Medulla oblongata (tissue), 1 donor: ENCODE data around the gene UQCC3.
"Not testable (repeated sequence)": the region's sequence is repeated elsewhere in the genome, so short reads cannot be mapped to it uniquely, and the experiment has no call there.

ENCODE experiments used
- DNase-seq: peaks from one replicate; pipeline ENCODE4 v3.0.0-alpha.2; 2015; ENCODE audit errors: extremely low spot score

UQCC3 gene

DNA sequence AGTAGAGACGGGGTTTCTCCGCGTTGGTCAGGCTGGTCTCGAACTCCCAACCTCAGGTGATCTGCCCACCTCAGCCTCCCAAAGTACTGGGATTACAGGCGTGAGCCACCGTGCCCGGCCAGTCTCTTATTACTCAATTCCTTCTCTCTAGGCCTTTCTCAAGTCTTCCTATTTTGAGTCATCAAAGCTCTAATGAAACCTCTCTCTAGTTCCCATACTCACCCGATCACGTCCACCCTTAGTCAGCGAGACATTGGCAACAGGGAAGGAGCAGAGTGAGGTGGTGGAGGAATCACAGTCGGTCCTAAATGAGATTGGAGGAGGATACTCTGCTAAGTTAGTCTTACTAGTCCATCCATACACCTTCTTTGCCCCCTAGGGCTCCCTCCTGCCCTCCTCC is 30.8 kb downstream of the UQCC3 start:
- no peak for DNase-seq

DNA sequence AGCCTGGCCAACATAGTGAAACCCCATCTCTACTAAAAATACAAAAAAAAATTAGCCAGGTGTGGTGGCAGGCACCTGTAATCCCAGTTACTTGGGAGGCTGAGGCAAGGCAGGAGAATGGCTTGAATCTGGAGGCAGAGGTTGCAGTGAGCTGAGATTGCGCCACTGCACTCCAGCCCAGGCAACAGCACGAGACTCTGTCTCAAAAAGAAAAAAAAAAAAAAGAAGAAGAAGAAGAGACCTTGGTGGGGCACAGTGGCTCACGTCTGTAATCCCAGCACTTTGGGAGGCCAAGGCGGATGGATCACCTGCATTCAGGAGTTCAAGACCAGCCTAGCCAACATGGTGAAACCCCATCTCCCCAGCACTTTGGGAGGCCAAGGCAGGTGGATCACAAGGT is 32.4 kb downstream of the UQCC3 start:
- DNase-seq = not testable (repeated sequence)

DNA sequence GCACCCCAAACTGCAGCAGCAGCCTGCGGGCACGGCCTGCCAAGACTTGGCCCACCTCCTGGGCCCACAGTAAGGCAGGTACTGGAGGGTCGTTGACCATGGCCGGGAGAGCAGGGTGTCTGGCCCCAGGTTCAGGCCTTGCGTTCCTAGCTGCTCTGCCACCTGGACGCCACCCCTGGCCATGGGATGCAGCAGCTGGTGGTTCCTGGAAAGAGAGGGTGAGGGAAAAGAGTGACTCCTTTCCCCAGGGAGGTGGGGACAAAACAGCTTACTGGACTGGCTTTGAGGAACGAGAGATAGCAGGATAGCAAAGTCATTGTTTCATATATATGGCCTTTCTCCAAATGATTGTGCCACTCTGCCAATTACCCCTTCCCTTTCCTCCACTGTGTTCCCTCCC is 33.9 kb downstream of the UQCC3 start:
- no peak for DNase-seq

DNA sequence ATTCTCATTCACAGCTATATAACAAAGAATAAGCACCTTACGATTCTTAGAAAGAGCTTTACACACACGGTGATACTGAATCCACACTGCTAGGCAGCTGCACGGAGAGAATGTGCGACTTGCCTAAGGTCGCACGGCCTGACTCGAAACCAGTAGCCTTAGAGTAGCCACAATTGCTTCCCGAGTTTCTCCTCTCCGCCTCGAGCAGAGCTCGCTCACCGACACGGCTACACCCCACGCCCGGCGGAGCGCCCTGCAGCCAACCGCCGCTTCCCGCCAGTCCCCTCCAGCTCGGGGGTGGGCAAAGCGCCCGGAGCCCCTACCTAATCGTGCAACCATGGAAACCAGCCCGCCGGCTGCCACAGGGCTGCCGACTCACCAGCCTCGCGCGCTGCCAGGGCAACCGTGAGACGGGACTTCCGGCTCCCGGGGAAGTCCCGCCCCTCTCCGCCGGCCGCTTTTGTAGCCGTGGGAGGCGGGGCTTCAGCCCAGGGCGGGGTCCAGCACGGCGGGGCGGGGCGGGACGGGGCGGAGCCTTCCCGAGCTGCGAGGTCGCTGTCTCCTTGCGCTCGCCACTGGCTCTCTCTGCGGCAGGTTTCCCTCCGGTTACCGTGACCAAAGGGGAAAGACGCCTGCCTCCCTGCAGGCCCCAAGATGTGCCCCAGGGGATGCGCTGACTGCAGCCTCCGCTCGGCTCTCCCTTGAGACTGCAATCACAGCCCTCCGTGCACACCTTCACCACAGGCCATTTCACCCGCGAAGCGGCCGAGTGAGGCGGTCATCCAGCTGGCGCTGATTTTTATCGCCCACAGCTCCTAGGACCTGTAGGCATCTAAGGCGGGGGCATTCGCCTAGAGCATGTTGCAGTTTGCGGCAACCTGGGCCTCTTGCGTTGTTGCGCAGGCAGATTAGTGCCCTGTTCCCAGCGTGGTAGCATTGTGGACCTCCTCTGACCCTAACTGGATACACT is 34.7 kb downstream of the UQCC3 start:
- DNase-seq = peak; percentile 96

DNA sequence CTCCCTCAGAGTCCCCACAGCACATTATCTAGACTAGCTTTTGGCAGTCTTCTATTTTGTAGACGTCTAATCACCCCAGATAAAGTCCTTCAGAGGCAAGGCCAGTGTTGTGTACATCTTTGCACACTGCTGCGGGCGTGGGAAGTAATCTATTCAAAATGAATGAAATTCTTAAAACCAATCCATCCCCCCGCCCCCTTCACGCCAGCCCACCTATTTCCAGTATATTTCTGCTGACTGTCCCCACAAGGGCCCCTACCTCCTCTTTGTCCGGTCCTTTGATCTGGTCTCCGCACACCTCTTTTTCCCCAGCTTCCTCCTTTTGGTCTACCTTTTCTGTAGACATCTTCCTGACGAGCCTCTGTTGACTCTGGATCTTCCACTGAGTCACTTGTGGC is 35.4 kb downstream of the UQCC3 start:
- DNase-seq = no peak

DNA sequence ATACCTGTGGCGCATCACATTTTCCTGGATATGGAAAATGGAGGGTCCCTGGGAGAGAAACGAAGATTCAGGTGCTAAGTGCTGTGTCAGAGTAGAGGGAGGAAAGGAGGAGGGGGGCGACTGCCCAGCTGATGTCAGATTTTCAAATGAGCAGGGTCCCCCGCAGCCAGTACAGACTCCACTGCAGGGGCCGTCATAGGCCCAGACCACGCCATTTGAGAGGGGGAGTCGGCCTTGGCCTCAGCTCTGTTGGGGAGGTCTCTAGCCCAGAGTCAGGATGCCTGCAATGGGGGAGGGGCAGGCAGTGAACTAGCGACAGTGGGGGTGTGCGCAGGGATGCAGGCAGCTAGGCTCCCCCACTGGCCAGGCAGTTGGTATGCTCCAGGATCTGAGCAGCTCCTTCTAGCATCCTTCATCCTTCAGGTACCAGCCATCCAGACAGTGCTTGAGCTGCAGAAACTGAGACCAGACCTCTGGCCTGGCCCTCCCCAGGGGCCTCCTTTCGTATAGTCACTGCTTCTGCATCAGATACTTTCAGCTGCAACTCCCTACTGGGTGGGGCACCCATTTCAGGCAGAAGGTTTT is 35.9 kb downstream of the UQCC3 start, which contains the start of the genes BSCL2 and GNG3:
Gene BSCL2, minus strand, starts transcription at position 148 of the 585 bp plus-strand sequence. CDS start 229 bp downstream, outside the sequence.
Gene GNG3, plus strand, starts transcription at position 400 of the 585 bp plus-strand sequence. CDS start 620 bp downstream, outside the sequence.
- DNase-seq = peak; percentile 62

DNA sequence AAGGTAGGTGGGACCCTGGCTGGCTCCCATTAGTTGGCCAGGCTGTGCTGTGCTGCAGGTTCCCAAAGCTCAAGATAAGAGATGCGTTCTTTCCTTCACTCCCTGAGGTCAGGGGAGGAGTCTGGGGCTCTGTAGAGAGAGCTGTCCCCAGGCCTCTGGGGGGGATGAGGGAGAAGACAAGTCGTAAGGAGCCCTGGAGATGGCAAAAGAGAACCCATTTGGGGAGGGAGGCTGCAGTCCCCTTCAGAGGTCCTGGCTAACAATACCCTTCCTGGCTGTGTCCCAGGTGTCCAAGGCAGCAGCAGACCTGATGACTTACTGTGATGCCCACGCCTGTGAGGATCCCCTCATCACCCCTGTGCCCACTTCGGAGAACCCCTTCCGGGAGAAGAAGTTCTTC is 36.9 kb downstream of the UQCC3 start:
- DNase-seq = no peak

DNA sequence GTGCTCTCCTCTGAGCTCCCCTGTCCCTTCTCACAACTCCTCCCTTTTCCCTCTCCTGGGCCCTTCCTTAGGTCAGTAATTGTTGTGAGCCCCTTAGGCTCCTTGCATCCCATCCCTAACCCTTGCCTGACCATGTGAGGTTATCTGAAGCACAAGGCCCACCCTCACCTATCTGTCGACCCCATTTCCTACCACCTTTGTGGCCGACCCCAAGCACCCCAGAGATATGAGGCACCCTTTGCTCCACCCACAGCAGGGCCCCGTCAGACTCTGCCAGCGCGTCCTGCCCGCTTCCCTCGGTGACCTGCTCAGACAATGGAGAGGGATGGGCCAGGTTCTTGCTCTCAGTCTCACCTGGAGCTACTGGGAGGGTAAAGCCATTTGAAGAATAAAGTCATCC is 37.3 kb downstream of the UQCC3 start:
- no peak for DNase-seq

DNA sequence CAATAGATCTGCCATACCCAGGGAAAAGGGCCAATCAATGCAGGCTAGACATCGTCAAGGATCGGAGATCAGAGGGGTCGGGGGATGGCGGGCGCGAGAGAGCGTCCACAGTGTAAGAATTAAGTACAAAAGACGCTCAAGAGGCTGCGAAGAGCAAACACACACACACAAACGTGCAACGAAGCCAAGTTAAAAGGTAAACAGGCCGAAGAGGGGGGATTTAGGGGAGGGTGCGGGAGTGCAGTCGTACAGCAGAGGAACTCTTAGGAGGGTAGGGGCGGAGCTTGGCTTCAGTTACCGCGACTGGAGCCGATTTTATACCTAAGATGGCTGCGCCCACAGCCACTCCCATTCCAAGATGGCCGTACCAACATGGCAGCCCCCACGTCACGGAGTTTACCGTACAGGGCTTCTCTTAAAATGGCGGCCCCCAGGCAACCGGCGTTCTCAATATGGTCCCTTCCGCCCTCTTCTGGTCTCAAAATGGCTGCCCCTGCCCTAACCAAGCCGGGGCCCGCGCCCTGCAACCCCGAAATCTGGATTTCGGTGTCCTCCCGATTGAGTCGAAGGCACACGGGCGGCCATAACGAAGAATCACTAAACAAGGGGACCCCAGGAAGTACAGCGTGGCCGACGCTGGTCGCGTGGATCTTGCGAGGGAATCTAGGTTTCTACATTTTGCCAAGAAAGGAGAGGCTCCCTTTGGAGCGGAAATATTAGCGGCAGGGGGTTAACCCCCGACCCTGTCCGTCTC is 38.0 kb downstream of the UQCC3 start:
- DNase-seq = peak; percentile 98

DNA sequence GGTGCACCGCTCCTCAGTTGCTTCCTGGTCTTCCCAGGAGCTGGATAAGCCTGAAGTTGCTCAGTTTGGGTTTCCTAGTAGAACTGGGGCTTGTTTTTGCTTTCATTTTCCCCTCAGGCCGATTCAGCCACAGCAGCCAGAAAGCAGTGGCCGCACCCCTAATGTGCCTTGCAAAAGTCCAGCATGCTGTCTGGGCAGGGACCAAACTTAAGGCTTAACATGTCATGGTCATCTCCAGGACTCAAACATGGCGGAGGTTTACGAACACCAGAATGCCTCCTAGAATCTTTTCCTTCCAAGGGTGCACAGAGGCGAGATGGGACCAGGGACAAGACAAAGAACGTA is 38.5 kb downstream of the UQCC3 start:
- no peak for DNase-seq

DNA sequence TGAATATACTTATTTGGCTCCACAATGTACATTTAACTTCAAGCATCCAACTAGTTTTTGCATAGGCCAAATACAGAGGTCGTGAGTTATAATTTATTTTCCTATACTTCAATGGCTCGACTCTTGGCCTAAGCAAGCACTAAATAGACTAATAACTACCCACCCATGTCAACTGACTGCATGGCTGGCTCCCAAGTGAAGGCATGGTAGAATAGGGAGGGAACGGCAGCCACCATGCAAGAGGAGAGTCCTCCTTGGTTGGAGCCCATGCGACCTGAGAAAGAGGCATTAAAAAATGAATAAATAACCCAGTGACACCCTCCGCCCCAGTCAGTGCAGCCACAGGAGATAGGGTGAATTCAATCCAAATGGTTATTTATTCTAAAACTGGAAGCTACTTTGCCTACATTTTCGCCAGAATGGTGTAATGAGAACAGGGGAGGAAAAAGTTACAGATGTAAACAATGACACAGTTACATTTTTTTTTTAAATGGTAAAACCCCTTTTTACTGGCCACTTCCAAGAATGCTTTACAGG is 40.9 kb downstream of the UQCC3 start:
- no peak for DNase-seq

DNA sequence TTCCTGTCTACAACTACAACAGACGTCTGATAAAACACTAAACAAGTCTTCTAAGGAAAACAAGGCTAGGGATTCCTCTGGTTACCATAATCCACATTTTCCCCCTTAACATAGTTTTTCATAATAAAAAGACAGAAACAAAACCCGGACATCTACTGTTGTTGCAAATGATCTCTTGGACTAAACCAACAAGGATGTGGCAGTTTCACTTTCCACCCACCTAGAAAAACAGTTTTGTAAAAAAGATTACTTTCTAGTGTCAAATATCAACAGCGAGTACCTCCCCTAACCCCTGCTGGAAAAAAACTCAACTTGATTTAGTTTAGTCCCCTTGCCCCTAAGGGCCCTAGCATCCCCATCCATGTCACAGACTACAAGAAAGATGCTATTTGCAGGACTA is 41.4 kb downstream of the UQCC3 start:
- DNase-seq = no peak

DNA sequence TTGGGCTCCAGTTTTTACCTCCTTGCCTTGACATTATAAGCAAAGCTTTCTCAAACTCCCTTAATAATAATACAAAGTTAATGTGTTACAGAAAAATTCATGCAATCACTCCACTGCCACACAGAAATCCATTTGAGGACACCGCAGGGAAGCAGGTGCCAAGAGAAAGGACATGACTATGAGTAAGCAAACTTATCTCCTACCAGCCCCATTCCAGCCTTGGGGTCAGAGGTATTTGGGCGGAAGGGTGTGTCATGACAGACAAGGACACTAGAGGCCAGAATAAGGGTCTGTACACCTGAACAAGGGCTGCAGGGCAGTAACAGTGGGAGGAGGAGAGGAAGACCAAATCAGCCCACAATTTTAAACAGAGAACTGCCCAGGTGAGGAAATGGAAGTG is 41.9 kb downstream of the UQCC3 start:
- DNase-seq = no peak

DNA sequence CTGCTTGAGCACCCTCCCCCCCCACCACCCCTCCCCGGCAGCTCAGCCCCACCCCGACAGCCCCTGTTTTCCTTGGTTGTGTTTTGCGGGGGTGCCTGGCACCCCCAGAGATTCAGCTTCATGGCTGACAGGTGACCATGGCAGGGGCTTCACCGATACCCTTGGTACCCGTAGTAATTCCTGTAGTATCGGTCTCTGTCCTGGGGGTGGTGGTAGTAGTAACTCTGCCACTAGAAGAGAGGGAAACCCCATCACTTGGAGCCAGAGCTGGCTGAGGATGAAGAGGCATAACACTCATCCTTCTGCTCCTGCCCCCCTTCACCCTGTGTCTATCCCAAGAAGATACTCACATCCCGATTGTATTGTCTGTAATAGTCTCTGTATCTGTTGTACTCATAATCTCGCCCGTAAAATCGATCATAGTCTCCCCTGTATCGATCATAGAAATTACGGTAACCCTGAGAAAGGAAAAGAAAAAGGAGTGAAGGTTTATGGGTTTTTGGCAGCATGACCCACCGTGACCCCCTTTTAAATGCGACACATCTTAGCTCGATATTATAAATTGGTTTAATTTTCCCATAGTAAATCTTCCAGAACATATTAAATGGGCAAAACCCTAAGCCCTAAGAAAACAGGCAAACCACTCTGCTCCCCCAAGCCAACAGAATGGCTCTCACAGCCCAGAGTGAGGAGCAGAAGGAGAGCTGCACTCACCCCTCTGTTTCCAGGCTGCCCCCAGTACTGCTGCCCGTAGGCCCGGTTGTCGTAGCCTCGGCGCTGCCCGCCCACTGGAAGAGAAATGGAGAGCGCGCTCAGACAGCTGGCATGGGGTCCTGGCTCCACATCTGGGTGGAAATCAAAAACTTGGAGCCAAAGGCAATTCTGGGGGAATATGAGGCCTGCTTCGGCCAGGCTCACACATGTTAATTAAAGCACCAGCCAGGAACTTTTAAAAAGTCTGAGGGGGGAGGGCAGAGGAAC is 44.0 kb downstream of the UQCC3 start:
- DNase-seq = no peak

DNA sequence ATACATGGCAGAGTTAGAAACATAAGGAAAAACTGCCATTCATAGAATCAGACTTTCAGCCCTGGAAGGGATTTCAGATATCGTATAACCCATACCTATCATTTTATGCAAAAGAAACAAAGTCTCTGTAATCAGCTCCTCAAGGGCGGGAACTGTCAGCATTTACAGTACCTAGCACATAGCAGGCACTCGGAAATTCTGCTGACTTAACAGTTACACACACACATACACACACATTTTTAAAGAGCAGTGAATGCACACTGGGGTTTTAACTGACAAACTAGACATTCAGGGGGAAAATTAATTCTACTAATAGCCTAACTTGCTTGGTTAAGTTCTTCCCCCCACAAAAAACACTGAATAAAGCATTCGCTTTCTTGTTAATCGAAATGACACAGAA is 44.7 kb downstream of the UQCC3 start:
- DNase-seq = no peak

DNA sequence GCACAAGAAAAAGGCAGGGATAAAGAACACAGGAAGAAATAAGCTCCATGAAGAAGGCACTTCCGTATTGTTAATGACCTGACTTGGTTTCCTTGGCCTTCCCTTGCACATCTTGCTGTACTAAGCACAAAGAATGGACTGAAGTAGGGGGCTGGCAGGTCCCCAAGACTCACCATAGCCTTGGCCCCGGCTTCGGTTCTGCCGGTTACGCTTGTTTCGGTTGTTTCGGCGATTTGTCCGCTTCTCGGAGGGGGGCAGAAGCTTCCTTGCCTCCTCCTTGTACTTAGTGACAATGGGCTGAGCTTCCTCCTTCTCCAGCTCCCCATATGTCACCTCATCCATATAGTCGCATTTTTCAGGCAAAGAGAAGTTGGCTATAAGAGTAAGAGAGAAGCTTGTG is 45.3 kb downstream of the UQCC3 start:
- DNase-seq = no peak

DNA sequence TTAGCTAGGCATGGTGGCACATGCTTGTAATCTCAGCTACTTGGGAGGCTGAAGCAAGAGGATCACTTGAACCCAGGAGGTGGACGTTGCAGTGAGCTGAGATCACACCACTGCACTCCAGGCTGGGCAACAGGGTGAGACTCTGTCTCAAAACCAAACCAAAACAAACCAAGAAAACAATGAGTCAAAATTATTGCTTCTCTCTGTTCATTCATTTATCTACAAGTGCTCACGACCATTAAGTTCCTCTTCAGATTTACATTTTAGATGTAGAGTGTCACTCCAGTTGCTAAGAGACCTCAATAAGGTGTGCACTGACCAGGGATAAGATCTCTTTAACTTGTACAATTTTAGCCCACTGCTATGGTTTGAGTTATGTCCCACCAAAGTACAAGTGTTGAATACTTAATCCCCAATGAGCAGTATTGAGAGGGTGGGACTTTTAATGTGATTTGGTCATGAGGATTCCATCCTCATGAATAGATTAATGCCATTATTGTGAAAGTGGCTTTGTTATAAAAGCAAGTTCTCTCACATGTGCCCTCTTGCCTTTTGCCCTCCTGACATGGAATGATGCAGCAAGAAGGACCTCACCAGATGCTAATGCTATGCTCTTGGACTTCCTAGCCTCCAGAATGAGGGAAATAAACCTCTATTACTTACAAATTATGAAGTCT is 48.0 kb downstream of the UQCC3 start:
- no peak for DNase-seq

DNA sequence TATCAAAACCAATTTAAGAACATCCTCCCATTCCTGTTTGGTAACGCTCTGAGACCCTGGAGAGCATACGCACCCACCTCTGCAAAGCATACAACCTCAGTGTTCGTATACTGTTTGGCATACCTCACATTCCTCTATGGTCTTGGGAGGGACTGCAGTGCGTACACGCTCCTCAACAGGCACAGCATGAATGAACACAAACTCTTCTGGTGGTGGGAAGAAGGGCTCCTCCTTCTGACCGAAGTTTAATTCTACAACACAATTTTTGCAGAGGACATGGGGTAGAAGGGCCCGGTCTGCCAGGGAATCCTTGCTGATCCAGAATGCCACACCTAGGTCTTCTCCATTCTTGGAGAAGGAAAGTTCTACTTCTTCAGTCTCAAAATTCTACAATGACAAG is 50.5 kb downstream of the UQCC3 start:
- DNase-seq = no peak
